Measurements from ENCODE around the gene TNNC2.
"Not testable (repeated sequence)": the region's sequence is repeated elsewhere in the genome, so short reads cannot be mapped to it uniquely, and the experiment has no call there.

The TNNC2 gene

DNA sequence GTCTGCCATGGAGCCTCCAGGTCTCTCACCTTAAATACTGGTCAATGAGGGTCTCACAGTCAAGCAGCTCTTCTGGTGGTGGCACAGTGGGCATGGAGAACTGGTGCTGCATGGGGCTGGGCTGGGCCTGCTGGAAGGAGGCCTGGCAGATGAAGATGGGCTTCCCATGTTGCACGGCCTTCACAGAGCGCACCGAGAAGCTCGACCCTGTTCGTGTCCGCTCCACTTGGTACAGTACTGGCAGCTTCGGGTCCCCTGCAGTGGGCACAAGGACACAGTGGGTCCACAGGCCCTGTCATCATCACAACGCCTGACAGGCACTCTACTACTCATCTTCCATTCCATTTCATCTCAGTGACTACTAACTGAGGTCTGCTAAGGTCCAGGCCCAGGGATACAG, 21.3 kb upstream of the TNNC2 start:
- no peak for DNase-seq

- no peak for DNase-seq
Measured at GRCh38 chr20:45845452-45845851, 18.3 kb upstream of the TNNC2 start.

- no peak for DNase-seq
Measured at GRCh38 chr20:45843506-45843905, 16.4 kb upstream of the TNNC2 start.

- DNase-seq, result no peak
Measured at GRCh38 chr20:45842169-45842812, 15.2 kb upstream of the TNNC2 start.

GRCh38 chr20:45841407-45842129, 14.5 kb upstream of the TNNC2 start:
- DNase-seq, result no peak

GRCh38 chr20:45840700-45841198, 13.6 kb upstream of the TNNC2 start:
- no peak for DNase-seq

- no peak for DNase-seq
Measured at GRCh38 chr20:45836841-45837240, 9.7 kb upstream of the TNNC2 start.

GRCh38 chr20:45835825-45836224, 8.7 kb upstream of the TNNC2 start:
- DNase-seq, result no peak

DNA sequence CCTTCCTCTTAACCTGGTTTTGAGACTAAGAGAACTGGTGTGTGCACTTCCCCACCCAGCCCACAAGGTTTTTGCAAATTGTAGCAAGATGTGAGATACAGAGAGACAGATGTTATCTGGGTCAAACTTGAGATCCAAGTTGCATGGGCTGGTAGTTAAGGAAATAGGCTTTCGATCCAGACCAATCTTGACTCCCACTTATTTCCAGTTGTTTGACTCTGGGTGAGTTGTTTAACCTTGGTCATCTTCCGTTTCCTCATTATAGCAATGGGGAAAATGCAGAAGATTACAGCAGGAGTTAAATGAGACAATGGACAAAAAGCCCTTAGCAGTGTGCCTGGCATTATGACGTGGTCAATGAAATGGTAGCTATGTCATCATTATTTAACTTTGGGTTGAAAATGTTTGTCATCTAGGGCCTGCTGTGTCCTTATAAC, 8.2 kb upstream of the TNNC2 start:
- DNase-seq, result no peak

DNA sequence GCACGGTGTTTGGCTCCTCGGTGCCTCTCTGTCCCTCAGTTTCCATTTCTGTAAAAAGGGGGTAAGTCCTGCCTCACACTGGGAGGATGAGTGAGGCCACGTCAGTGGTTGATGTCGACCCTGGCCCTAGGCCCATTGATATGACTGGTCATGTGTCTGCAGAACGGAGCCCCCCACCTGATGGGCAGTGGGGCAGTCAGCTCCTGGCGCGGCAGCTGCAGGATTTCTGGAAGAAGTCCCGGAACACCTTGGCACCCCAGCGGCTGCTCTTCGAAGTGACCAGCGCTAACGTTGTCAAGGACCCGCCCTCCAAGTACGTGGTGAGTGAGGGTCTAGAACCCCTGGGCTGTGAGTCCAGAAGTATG, 7.7 kb upstream of the TNNC2 start:
- no peak for DNase-seq

DNA sequence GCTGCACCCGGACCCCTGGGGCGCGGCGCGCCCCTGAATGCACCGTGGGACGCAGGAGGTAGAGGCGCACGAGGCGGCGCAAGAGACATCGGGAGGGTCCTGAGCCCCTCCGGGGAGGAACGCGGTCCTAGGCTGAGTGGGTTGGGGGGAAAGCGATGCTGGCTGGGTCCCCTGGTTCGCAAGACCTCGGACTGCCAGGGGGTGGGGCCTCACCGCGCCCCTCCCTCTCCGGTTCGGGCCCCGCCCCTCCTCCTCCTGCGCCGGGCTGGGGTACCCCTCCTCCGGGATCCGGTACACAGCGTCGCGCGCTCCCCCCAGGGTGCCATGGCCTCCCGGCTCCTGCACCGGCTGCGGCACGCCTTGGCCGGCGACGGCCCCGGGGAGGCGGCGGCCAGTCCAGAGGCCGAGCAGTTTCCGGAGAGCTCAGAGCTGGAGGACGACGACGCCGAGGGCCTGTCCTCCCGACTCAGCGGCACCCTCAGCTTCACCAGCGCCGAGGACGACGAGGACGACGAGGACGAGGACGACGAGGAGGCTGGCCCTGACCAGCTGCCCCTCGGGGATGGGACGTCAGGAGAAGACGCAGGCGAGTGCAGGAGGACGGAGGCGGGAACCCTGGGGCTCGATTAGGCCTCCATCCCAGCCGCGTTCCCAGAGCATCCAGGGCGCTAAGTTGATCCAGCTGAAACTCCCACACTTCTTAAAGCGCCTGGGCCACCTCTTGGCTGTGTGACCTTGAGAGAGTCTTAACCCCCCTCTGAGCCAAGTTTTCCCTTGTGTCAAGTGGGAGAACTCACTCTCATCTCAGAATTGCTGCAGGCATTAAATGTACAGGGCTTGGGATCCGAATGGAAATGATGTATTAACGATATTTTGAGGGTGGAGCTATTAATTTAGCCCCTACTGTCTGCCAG, 7.0 kb upstream of the TNNC2 start:
- peak; percentile 32 for DNase-seq

DNA sequence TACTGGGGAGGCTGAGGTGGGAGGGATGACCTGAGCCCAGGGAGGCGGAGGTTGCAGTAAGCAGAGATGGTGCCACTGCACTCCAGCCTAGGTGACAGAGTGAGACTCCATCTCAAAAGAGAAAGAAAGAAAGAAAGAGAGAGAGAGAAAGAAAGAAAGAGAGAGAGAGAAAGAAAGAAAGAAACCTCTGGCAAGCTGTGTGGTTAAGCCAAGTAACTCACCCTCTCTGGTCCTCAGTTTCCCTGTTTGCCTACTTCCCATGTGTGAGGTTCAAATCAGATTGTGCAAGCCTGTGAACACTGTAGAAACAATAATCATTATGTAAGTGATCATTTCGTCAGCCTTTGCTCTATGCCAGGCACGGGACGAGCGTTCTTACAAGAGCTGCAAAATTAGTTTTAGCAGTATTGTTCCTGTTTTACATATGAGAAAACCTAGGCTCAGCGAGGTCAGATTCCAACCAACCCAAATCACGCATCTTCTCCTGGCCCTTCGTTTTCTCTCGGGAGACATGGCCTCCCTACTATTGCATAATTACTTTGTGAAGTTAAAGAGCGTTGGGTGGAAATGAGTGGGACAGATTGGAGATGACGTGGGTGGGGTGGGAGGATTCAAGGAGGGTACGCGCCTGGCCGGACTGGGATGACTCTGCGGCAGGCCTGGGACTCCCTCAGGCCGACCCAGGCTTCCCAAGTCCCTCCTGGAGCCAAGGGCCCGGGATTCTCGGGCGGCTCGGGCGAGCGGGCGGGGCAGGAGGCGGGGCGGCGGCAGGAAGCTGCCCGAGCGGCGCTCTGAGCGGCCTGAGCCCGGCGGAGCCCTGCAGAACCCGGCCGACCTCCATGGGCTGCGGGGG, 6.1 kb upstream of the TNNC2 start, which contains the start of gene SNX21:
SNX21 (plus strand) TSS at position 770 of the 853 bp plus-strand sequence. CDS start 121 bp downstream, outside the sequence.
- DNase-seq, result no peak

DNA sequence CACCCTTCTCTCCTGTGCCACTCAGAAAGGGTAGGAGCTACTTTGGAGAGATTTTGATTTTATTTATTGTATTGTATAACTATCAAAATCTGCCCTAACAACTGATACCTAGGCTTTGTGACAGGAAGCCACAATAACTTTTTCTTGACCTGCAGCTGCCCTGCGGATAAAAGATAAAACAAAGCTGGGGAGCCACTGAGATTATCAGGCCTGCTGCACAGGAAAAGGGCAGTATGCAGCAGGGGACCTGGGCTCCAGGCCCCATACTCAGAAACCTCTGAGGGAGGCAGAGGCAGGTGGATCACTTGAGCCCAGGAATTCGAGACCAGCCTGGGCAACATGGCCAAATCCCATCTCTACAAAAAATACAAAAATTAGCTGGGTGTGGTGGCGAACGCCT, 5.5 kb upstream of the TNNC2 start:
- DNase-seq, result no peak

- DNase-seq, result not testable (repeated sequence)
Measured at GRCh38 chr20:45829673-45830106, 2.6 kb upstream of the TNNC2 start.

GRCh38 chr20:45828589-45828988, 1.5 kb upstream of the TNNC2 start:
- DNase-seq, result no peak

DNA sequence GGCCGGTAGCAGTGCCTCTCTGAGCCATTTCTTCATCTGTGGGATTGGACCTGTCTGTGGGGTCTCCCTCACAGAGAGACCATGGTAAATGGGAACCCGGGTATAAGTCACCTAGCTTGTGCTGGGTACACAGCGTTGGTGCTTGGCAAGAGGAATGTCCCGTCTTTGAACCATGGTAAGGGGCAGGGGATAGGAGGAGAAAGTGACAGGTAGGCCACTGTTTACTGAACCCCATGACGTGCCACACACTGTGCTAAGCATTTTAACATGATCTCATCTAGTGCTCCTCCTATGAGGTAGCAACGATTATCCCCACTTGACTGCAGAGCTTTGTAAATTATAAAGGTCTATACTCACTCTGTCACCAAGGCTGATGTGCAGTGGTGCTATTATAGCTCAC, 600 bp upstream of the TNNC2 start:
- DNase-seq, result no peak

DNA sequence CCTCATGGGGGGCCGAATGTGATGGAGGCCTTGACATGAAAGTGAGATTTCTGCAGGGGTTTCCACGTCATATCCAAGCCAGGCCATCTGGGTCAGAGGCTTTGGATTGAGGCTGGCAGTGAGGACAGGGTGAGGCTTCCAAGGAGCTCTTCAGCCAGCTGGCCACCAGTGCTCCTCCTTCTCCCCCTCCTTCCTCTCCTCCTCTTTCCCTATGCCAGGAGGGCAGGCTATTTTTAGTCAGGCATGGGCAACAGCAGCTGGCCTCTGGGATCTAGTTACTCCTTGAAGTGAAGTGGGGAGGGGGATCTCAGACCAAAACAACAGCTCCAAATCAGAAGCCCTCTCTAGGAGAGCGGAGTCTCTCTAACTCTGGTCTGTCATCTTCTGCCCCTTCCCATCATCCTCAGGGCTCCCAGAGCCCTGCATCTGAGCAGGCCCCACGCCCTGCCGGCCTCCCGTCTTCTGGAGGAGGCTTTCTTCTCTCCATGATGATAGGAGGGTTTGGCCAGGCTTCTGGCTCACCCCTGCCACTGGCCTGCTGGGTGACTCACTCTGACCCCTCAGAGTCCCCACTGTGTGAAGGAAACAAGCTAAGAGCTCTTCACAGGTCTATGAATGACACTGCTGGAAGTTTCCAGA, 612 bp downstream of the TNNC2 start:
- no peak for DNase-seq

- DNase-seq, result peak; percentile 46
Measured at GRCh38 chr20:45823949-45824835, 2.9 kb downstream of the TNNC2 start.

- DNase-seq, result no peak
Measured at GRCh38 chr20:45822857-45823256, 4.3 kb downstream of the TNNC2 start.

GRCh38 chr20:45821947-45822346, 5.2 kb downstream of the TNNC2 start:
- DNase-seq, result no peak

- DNase-seq, result no peak
Measured at GRCh38 chr20:45819466-45819865, 7.6 kb downstream of the TNNC2 start.

Data from activated CD4-positive, alpha-beta T cell treated with anti-CD3 and anti-CD28 coated beads, Interleukin-2, amount 50 U/mL, for 1 hour (primary cell).